Liver (tissue), 9 donors: ENCODE results near the gene TRPC4AP. TPM values are rescaled to one million over a fixed set of nuclear protein-coding genes. Genes with fewer than 3 reads are reported as not detected.

Source experiments
- DNase-seq: peaks from one replicate; pipeline ENCODE4 v3.0.0-alpha.2; 2017; ENCODE audit warnings: low spot score
- H3K27ac ChIP-seq, 2 donors: one replicate each; pipeline ENCODE4 v1.7.0; 2013; ENCODE audit warnings: inconsistent platforms in 2 of 2, low read length in 2 of 2, control low read depth in 1 of 2, low read depth in 1 of 2, mild to moderate bottlenecking in 1 of 2
- H3K27me3 ChIP-seq, 4 donors: one replicate each; pipeline versions ENCODE4 v1.6.1 to v1.7.0; 2013; ENCODE audit warnings: low read length in 3 of 4, inconsistent platforms in 1 of 4, mild to moderate bottlenecking in 1 of 4, moderate library complexity in 1 of 4; ENCODE audit not compliant: control insufficient read depth in 4 of 4, insufficient read depth in 4 of 4
- H3K36me3 ChIP-seq, 4 donors: one replicate each; pipeline versions ENCODE4 v1.6.1 to v1.7.0; 2013; ENCODE audit warnings: low read length in 3 of 4, mild to moderate bottlenecking in 3 of 4, low read depth in 1 of 4, moderate library complexity in 1 of 4; ENCODE audit not compliant: control insufficient read depth in 4 of 4, insufficient read depth in 3 of 4
- H3K4me1 ChIP-seq, 4 donors: one replicate each; pipeline versions ENCODE4 v1.6.1 to v1.7.0; 2013; ENCODE audit warnings: low read length in 3 of 4, mild to moderate bottlenecking in 3 of 4, moderate library complexity in 1 of 4; ENCODE audit not compliant: control insufficient read depth in 4 of 4, insufficient read depth in 4 of 4
- H3K4me3 ChIP-seq, 3 donors: one replicate each; pipeline versions ENCODE4 v1.6.1 to v1.7.0; 2013; ENCODE audit warnings: low read length in 3 of 3, control low read depth in 1 of 3, low read depth in 1 of 3, mild to moderate bottlenecking in 1 of 3
- H3K9ac ChIP-seq, 2 donors: one replicate each; pipeline ENCODE4 v1.7.0; 2013; ENCODE audit warnings: low read length in 2 of 2, mild to moderate bottlenecking in 2 of 2, moderate library complexity in 2 of 2, control low read depth in 1 of 2, low read depth in 1 of 2
- H3K9me3 ChIP-seq, 4 donors: one replicate each; pipeline versions ENCODE4 v1.6.1 to v1.7.0; 2013; ENCODE audit warnings: low read length in 3 of 4; ENCODE audit not compliant: control insufficient read depth in 4 of 4
- EGR1 ChIP-seq, 2 donors: IDR thresholded peaks; 2 replicates each; pipeline ENCODE4 v1.6.1; 2016 to 2018; ENCODE audit warnings: antibody characterized with exemption in 2 of 2, low read depth in 2 of 2
- FOXA1 ChIP-seq: IDR thresholded peaks from 2 replicates; pipeline ENCODE4 v1.6.1; 2016; ENCODE audit warnings: antibody characterized with exemption
- FOXA2 ChIP-seq: IDR thresholded peaks from 2 replicates; pipeline ENCODE4 v1.6.1; 2016; ENCODE audit warnings: antibody characterized with exemption
- GABPA ChIP-seq, 2 donors: IDR thresholded peaks in 1 of 2; conservative IDR thresholded peaks in 1 of 2; 2 replicates each; pipeline ENCODE4 v1.6.1; 2016; ENCODE audit warnings: antibody characterized with exemption in 2 of 2, mild to moderate bottlenecking in 1 of 2, moderate library complexity in 1 of 2
- HNF4A ChIP-seq, 2 donors: conservative IDR thresholded peaks; 2 replicates each; pipeline ENCODE4 v1.6.1; 2016; ENCODE audit warnings: antibody characterized with exemption in 2 of 2, mild to moderate bottlenecking in 2 of 2
- HNF4G ChIP-seq: IDR thresholded peaks from 2 replicates; pipeline ENCODE4 v1.6.1; 2016; ENCODE audit warnings: antibody characterized with exemption
- JUND ChIP-seq, 2 donors: IDR thresholded peaks; 2 replicates each; pipeline ENCODE4 v1.6.1; 2016; ENCODE audit warnings: antibody characterized with exemption in 2 of 2
- NR2F2 ChIP-seq: IDR thresholded peaks from 2 replicates; pipeline ENCODE4 v1.6.1; 2016; ENCODE audit warnings: antibody characterized with exemption
- RAD21 ChIP-seq, 2 donors: IDR thresholded peaks; 2 replicates each; pipeline ENCODE4 v1.6.1; 2016; ENCODE audit warnings: antibody characterized with exemption in 2 of 2, mild to moderate bottlenecking in 2 of 2
- RXRA ChIP-seq, 2 donors: IDR thresholded peaks; 2 replicates each; pipeline ENCODE4 v1.6.1; 2017 to 2018; ENCODE audit warnings: antibody characterized with exemption in 2 of 2, mild to moderate bottlenecking in 1 of 2
- SP1 ChIP-seq: IDR thresholded peaks from 2 replicates; pipeline ENCODE4 v1.6.1; 2018; ENCODE audit warnings: antibody characterized with exemption, mild to moderate bottlenecking
- TAF1 ChIP-seq: conservative IDR thresholded peaks from 2 replicates; pipeline ENCODE4 v1.6.1; 2016; ENCODE audit warnings: antibody characterized with exemption, mild to moderate bottlenecking
- YY1 ChIP-seq: IDR thresholded peaks from 2 replicates; pipeline ENCODE4 v1.6.1; 2016; ENCODE audit warnings: antibody characterized with exemption, mild to moderate bottlenecking
- WGBS: extraction: QIAGEN DNeasy Blood & Tissue Kit; methylation state at CpG from one replicate; pipeline ENCODE4 v1.1.7; 2013; 5-methylcytosine and 5-hydroxymethylcytosine counted together
- polyA plus RNA-seq, 2 donors: library from polyadenylated mRNA; stranded (reverse) in 1 of 2; unstranded in 1 of 2; fragments of 200-250 nt in 1 of 2; fragments of >200 nt in 1 of 2; fragmentation: Nextera tagmentation in 1 of 2; extraction: Ambion mirVana in 1 of 2; gene quantifications; one replicate each; pipeline versions ENCODE4 v1.2.1 to v1.2.3, GENCODE V29; 2013 to 2015
- total RNA-seq, 2 donors: library from RNA; depleted of rRNA; stranded (reverse); fragments of >200 nt; gene quantifications; one replicate each; pipeline ENCODE4 v1.2.3, GENCODE V29; 2014
- TF ChIP-seq, protein P1 (sequence below): IDR thresholded peaks from 2 replicates; pipeline ENCODE4 v1.6.1; 2016; ENCODE audit warnings: antibody characterized with exemption
- TF ChIP-seq, protein P2 (sequence below): IDR thresholded peaks from 2 replicates; pipeline ENCODE4 v1.6.1; 2016; ENCODE audit warnings: antibody characterized with exemption, mild to moderate bottlenecking
- TF ChIP-seq, protein P3 (sequence below): fragments of 150-350 bp; IDR thresholded peaks from 2 replicates; pipeline ENCODE4 v1.5.1; 2017; ENCODE audit warnings: improper control_type of control experiment, low read depth, low read length; ENCODE audit not compliant: missing input control
- donor health status: healthy.
- donor health status: healthy.
- donor health status: healthy.
- donor health status: healthy.
- donor health status: healthy.

TRPC4AP gene
- total and polyA plus RNA-seq, 4 donors: 26.3 to 57.2 (median 33.8) TPM

DNA sequence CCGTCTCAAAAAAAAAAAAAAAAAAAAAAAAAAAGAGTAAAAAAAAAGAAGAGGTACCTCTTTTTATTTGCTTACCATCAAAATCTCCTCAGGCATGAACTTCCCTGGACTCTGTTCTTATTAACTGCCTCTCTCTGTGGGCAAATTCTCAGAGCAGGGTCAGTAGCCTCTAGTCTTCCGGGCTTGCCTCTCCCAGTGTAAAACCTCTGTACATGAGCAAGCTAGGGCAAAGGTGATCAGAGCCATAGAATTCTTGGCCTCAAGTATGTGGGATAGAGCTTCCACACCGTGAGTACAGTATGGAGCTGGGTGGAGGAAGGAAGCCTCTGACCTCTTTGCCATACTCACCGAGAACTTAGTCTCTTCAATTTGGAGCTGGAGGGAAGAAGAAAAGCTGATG, 58.5 kb downstream of the TRPC4AP start:
- Histone ChIP-seq H3K27ac (no peak overlapping the region), H3K36me3 (peaks cover 1 to 46% (median 32%) of the 10 kb centered on the region in 4 donors), H3K9me3 (no peaks in the 10 kb centered on the region), H3K27me3 (no peaks in the 10 kb centered on the region), H3K4me3 (no peak overlapping the region), H3K9ac (no peak overlapping the region), H3K4me1 (no peaks in the 10 kb centered on the region)
- no peak for DNase-seq
- TF ChIP-seq, protein P1, sequence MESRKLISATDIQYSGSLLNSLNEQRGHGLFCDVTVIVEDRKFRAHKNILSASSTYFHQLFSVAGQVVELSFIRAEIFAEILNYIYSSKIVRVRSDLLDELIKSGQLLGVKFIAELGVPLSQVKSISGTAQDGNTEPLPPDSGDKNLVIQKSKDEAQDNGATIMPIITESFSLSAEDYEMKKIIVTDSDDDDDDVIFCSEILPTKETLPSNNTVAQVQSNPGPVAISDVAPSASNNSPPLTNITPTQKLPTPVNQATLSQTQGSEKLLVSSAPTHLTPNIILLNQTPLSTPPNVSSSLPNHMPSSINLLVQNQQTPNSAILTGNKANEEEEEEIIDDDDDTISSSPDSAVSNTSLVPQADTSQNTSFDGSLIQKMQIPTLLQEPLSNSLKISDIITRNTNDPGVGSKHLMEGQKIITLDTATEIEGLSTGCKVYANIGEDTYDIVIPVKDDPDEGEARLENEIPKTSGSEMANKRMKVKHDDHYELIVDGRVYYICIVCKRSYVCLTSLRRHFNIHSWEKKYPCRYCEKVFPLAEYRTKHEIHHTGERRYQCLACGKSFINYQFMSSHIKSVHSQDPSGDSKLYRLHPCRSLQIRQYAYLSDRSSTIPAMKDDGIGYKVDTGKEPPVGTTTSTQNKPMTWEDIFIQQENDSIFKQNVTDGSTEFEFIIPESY: no peak
- no peak for TF ChIP-seq HNF4A (conservative IDR thresholded peaks at IDR 0.05)
- no peak for TF ChIP-seq GABPA (IDR thresholded peaks at IDR 0.05 in 1 of 2, conservative IDR thresholded peaks at IDR 0.05 in 1 of 2)
- TF ChIP-seq SP1: no peak
- TF ChIP-seq FOXA1: no peak
- no peak for TF ChIP-seq HNF4G
- TF ChIP-seq, protein P2, sequence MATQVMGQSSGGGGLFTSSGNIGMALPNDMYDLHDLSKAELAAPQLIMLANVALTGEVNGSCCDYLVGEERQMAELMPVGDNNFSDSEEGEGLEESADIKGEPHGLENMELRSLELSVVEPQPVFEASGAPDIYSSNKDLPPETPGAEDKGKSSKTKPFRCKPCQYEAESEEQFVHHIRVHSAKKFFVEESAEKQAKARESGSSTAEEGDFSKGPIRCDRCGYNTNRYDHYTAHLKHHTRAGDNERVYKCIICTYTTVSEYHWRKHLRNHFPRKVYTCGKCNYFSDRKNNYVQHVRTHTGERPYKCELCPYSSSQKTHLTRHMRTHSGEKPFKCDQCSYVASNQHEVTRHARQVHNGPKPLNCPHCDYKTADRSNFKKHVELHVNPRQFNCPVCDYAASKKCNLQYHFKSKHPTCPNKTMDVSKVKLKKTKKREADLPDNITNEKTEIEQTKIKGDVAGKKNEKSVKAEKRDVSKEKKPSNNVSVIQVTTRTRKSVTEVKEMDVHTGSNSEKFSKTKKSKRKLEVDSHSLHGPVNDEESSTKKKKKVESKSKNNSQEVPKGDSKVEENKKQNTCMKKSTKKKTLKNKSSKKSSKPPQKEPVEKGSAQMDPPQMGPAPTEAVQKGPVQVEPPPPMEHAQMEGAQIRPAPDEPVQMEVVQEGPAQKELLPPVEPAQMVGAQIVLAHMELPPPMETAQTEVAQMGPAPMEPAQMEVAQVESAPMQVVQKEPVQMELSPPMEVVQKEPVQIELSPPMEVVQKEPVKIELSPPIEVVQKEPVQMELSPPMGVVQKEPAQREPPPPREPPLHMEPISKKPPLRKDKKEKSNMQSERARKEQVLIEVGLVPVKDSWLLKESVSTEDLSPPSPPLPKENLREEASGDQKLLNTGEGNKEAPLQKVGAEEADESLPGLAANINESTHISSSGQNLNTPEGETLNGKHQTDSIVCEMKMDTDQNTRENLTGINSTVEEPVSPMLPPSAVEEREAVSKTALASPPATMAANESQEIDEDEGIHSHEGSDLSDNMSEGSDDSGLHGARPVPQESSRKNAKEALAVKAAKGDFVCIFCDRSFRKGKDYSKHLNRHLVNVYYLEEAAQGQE: no peak
- TF ChIP-seq, protein P3, sequence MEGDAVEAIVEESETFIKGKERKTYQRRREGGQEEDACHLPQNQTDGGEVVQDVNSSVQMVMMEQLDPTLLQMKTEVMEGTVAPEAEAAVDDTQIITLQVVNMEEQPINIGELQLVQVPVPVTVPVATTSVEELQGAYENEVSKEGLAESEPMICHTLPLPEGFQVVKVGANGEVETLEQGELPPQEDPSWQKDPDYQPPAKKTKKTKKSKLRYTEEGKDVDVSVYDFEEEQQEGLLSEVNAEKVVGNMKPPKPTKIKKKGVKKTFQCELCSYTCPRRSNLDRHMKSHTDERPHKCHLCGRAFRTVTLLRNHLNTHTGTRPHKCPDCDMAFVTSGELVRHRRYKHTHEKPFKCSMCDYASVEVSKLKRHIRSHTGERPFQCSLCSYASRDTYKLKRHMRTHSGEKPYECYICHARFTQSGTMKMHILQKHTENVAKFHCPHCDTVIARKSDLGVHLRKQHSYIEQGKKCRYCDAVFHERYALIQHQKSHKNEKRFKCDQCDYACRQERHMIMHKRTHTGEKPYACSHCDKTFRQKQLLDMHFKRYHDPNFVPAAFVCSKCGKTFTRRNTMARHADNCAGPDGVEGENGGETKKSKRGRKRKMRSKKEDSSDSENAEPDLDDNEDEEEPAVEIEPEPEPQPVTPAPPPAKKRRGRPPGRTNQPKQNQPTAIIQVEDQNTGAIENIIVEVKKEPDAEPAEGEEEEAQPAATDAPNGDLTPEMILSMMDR: no peak
- no peak for TF ChIP-seq FOXA2
- no peak for TF ChIP-seq JUND (IDR thresholded peaks at IDR 0.05)
- TF ChIP-seq RAD21 (IDR thresholded peaks at IDR 0.05): no peak
- TF ChIP-seq EGR1 (IDR thresholded peaks at IDR 0.05; ENCODE audit: low read depth in 2 of 2): no peak
- no peak for TF ChIP-seq RXRA (IDR thresholded peaks at IDR 0.05)
- no peak for TF ChIP-seq NR2F2
- no peak for TF ChIP-seq YY1
- TF ChIP-seq TAF1: no peak
- WGBS: 93% methylated on average over 3 of the region's 4 CpGs

DNA sequence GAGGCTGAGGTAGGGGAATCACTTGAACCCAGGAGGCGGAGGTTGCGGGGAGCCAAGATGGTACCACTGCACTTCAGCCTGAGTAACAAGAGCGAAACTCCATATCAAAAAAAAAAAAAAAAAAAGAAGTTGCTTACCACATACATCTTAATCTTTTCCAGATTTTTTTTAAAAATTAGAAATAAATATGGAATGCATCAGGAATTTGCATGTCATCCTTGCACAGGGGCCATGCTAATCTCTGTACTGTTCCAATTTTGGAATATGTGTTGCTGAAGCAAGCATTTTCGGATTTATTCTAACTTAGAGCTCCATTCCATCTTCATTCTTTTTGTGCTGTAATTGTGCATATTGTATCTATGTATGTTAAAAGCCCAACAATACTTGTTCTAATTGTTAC, 62.5 kb downstream of the TRPC4AP start:
- no peaks in the 10 kb centered on the region for H3K4me1 ChIP-seq
- H3K27me3 ChIP-seq: no peaks in the 10 kb centered on the region
- no peaks in the 10 kb centered on the region for H3K9me3 ChIP-seq
- H3K36me3 ChIP-seq: peaks cover 1 to 41% (median 27%) of the 10 kb centered on the region in 4 donors
- no peak for TF ChIP-seq GABPA (IDR thresholded peaks at IDR 0.05 in 1 of 2, conservative IDR thresholded peaks at IDR 0.05 in 1 of 2)
- no peak overlapping the region for H3K4me3 ChIP-seq
- H3K9ac ChIP-seq: no peak overlapping the region
- 98% methylated on average over 4 of the region's 4 CpGs for WGBS
- H3K27ac ChIP-seq: no peak overlapping the region
- DNase-seq: no peak
